ENCODE measurements around the gene AKAP8.
A peak's percentile ranks its signal among the peaks of the same experiment; 100 is the strongest.
"Not testable (repeated sequence)": the region's sequence is repeated elsewhere in the genome, so short reads cannot be mapped to it uniquely, and the experiment has no call there.

The AKAP8 gene

DNA sequence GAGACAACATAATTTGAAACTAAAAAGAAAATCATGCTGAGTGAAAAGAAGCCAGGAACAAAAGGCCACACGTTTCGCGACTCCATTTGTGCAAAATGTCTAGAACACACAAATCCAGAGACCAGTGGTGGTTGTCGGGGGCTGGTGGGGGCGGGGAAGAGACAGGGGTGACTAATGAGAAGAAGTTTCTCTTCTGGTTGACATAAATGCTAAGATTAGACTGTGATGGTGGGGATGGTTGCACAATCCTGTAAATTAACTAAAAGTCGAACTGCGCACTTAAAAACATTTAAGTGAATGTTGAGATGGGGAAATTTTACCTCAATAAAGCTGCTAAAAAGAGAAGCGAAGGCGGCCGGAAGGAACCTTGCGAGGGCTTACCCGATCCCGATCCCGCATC is 7.1 kb downstream of the AKAP8 start:
- peak in 1 of 2 donors; percentile 17 for DNase-seq

- no peak for DNase-seq
Measured at GRCh38 chr19:15371786-15372380, 7.7 kb downstream of the AKAP8 start.

DNA sequence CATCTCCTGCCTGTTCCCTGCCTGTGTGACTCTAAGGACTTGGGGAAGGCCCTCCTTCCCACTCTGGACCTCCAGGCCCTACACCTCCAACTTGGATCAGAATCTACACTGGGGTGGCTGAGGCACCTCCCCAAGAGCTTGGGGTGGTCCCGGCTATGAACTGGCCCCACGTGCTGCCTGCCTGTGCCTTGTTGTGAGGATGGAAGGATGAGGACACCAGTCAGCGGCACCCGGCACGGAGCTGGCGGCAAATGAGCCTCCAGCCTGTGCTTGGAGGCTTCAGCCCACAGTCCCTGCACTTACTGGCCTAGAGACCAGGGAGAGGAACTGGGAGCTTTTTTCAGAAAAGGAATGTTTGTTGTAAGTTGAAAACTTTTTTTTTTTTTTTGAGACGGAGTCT is 8.5 kb downstream of the AKAP8 start:
- DNase-seq: no peak

GRCh38 chr19:15369594-15369891 is 10.0 kb downstream of the AKAP8 start:
- no peak for DNase-seq

GRCh38 chr19:15368798-15369593 is 10.6 kb downstream of the AKAP8 start:
- DNase-seq: no peak

GRCh38 chr19:15368051-15368632 is 11.4 kb downstream of the AKAP8 start:
- DNase-seq: no peak

DNA sequence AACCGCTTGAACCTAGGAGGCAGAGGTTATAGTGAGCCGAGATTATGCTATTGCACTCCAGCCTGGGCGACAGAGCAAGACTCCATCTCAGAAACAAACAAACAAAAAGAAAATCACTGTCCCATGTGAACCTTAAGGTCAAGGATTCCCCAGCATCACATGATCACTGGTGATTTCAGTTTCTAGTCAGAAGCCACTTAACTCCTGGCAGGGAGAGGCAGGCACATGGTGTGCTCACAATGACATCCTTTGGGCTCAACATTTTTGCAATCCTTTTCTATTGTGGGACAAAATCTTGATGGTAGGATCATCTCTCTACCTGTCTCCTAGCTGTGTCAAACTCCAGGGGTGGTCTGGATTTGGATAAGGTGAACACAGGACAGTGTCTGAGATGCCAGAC is 12.1 kb downstream of the AKAP8 start:
- DNase-seq: no peak

DNA sequence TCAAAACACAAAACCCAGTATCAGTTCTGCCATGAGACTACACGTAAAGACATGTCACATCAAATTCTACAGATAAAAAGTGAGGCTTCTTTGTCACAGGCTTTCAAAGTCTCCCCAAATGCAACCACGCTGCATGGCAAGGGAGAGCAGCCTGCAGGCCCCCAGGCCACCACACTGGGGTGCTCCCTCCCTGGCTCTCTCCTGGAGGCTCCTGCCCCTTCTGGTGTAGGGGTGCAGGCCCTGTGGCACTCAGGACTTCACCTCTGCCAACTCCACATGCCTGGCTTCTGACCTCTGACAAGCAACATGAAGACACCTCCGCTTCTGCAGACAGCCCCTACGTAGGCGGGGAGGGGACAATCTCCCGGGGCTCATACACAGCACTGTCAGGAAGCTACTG is 14.3 kb downstream of the AKAP8 start:
- DNase-seq: no peak

DNA sequence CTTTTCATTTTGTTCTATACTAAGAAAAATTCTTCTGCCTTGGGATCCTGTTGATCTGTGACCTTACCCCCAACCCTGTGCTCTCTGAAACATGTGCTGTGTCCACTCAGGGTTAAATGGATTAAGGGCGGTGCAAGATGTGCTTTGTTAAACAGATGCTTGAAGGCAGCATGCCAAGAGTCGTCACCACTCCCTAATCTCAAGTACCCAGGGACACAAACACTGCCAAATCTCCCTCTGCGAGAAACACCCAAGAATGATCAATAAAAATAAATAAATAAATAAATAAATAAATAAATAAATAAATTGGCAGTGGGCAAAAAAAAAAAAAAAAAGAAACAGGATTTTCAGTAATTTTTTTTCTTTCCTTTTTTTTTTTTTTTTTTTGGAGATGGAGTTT is 15.8 kb downstream of the AKAP8 start:
- not testable (repeated sequence) for DNase-seq

DNA sequence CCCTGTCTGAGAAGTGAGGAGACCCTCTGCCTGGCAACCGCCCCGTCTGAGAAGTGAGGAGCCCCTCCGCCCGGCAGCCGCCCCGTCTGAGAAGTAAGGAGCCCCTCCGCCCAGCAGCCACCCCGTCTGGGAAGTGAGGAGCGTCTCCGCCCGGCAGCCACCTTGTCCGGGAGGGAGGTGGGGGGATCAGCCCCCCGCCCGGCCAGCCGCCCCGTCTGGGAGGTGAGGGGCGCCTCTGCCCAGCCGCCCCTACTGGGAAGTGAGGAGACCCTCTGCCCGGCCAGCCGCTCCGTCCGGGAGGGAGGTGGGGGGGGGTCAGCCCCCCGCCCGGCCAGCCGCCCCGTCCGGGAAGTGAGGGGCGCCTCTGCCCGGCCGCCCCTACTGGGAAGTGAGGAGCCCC is 16.5 kb downstream of the AKAP8 start:
- DNase-seq: not testable (repeated sequence)

GRCh38 chr19:15360015-15360414 is 19.6 kb downstream of the AKAP8 start:
- DNase-seq: not testable (repeated sequence)

GRCh38 chr19:15358918-15359317 is 20.7 kb downstream of the AKAP8 start:
- DNase-seq: no peak

GRCh38 chr19:15357906-15358305 is 21.7 kb downstream of the AKAP8 start:
- no peak for DNase-seq

- DNase-seq: no peak
Measured at GRCh38 chr19:15354566-15355296, 24.9 kb downstream of the AKAP8 start.

- no peak for DNase-seq
Measured at GRCh38 chr19:15353908-15354307, 25.7 kb downstream of the AKAP8 start.

GRCh38 chr19:15352535-15352934 is 27.1 kb downstream of the AKAP8 start:
- DNase-seq: not testable (repeated sequence)

DNA sequence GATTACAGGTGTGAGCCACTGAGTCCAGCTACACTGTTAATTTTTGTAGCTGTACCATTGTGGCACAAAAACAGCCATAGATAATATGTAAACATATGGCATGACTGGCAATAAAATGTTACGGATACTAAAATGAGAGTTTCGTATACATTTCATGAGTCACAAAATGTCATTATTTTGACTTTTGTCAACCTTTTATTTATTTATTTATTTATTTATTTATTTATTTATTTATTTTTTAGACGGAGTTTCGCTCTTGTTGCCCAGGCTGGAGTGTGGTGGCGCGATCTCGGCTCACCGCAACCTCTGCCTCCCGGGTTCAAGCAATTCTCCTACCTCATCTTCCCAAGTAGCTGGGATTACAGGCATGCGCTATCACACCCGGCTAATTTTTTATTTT is 38.3 kb downstream of the AKAP8 start:
- not testable (repeated sequence) for DNase-seq

- DNase-seq: no peak
Measured at GRCh38 chr19:15340086-15340485, 39.5 kb downstream of the AKAP8 start.

DNA sequence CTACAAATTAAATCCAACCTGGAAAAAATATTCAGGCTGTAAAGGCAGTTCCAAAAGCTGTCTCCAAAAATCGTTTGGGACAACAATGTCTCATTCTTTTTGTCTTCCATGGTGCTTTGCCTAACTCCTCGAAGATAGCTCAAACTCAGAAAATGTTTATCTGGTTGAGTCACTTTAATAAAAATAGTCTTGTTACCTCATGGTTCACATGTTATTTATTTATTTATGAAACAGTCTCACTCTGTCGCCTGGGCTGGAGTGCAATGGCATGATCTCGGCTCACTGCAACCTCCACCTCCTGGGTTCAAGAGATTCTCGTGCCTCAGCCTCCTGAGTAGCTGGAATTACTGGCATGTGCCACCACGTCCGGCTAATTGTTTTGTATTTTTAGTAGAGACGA is 42.4 kb downstream of the AKAP8 start:
- DNase-seq: no peak

- DNase-seq: not testable (repeated sequence)
Measured at GRCh38 chr19:15335992-15336391, 43.6 kb downstream of the AKAP8 start.

DNA sequence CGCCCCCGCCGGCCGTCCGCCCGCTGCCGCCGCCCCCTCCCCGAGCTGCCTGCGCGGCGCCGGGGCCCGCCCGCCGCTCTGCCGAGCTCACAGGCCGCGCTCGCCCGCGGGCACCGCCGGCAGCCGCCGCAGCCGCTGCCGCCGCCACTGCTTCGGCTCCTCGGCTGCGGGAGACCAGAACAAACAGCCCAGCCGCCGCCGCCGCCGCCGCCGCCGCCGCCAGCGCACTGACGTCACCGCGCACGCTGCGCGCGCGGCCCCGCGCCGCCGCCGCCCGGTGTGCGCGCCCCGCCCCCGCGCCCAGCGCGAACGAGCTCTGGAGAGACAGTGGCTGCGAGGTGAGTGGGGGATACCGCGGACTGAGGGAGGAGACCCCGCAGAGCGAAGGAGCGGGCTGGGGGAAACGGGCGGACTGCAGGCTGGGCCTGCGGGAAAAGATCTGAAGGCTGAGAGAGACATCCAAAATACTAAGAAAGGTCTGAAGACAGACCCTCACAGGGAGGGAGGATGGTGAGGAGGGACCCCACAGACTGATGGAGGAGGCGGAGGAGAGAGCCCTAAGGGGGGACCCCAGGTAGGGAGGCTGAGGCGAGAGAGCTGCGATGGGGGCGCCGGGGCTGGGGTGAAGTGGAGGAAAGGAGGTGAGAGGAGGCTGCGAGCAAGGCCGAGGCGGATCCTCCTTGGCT is 47.1 kb downstream of the AKAP8 start, which contains the start of gene BRD4:
TSS of gene BRD4 (minus strand) at position 229 of the 686 bp plus-strand sequence. CDS start 59,440 bp downstream, outside the sequence.
- peak; percentile 69 to 80 for DNase-seq

GRCh38 chr19:15331419-15332310 is 47.9 kb downstream of the AKAP8 start:
- DNase-seq: peak; percentile 47 to 60

All from stimulated activated CD4-positive, alpha-beta T cell treated with anti-CD3 and anti-CD28 coated beads, Interleukin-2, amount 100 ng/mL, for 48 hours (primary cell).